Stimulated activated naive CD4-positive, alpha-beta T cell treated with Interleukin-2 at 50 U/mL for 16 hours (primary cell): ENCODE measurements around the gene TMC7.
"Not testable (repeated sequence)": the region's sequence is repeated elsewhere in the genome, so short reads cannot be mapped to it uniquely, and the experiment has no call there.

Source experiments
- DNase-seq: peaks from one replicate; lab custom pipeline; 2025; lab: John Stamatoyannopoulos, UW

Gene TMC7

DNA sequence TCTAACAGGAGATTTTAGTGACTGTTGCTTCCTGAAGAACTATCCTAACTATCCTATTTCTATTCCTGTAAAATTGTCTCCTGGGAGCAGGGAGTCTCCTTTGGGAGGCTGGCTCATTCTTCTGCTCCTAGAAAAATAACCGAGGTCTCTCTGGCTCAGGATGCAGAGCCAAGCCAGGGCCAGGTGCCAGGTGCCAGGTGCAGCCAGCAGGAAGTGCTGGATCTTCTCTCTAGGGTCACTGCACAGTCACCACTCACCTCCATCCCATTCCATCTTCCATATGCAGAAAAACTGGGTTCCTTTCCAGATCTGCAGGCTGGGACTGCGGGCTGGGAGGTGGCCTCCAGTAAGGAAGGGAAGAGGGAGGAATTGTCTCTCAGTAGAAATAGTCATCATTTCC lies 3.8 kb upstream of the TMC7 start:
- no peak for DNase-seq

GRCh38 chr16:18984435-18985005 lies 786 bp downstream of the TMC7 start:
- no peak for DNase-seq

DNA sequence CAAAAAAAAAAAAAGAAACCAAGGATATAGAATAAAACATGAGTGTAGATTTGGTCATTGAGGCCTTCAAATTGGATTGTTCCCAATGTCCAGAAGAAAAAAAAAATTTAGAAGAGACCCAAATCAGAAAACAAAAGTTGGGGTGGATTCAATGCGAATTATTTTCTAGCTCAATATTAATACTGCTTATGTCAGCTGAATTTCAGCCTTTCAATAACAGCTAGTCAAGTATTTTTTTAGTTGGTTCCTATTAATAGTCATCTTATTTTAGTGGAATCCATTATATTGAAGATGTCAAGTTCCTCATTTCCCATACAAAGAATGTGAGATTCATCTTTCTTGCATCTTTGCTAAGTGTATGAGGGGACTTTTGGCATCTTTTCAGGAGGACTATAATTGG lies 1.5 kb downstream of the TMC7 start:
- DNase-seq, result not testable (repeated sequence)

DNA sequence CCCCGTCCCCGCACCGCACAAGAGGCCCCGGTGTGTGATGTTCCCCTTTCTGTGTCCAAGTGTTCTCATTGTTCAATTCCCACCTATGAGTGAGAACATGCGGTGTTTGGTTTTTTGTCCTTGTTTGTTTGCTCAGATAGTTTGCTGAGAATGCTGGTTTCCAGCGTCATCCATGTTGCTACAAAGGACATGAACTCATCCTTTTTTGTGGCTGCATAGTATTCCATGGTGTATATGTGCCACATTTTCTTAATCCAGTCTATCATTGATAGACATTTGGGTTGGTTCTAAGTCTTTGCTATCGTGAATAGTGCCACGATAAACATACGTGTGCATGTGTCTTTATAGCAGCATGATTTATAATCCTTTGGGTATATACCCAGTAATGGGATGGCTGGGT lies 8.0 kb downstream of the TMC7 start:
- DNase-seq, result not testable (repeated sequence)

- DNase-seq, result not testable (repeated sequence)
Measured at GRCh38 chr16:18993531-18993930, 9.8 kb downstream of the TMC7 start.

- DNase-seq, result not testable (repeated sequence)
Measured at GRCh38 chr16:18994181-18994580, 10.4 kb downstream of the TMC7 start.

DNA sequence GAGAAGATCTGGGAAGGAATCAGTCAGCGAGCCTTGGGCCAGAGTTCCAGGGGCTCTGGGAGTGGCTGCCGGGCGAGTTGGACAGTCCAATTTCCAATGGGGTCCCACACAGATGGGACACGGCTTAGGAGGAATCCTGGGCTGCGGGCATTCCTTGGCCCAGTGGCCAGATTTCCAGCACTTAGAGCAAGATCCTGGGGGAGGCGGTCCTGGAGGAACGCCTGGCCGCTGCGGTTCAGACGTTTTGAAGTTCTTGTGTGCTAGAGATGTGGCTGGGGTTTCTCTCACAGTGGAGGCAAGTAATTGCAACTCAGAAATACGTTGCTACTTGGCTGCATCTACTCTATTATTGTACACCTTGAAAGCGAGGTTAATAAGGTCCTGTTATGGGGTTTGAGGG lies 11.7 kb downstream of the TMC7 start:
- not testable (repeated sequence) for DNase-seq

- DNase-seq, result not testable (repeated sequence)
Measured at GRCh38 chr16:18996536-18996935, 12.8 kb downstream of the TMC7 start.

DNA sequence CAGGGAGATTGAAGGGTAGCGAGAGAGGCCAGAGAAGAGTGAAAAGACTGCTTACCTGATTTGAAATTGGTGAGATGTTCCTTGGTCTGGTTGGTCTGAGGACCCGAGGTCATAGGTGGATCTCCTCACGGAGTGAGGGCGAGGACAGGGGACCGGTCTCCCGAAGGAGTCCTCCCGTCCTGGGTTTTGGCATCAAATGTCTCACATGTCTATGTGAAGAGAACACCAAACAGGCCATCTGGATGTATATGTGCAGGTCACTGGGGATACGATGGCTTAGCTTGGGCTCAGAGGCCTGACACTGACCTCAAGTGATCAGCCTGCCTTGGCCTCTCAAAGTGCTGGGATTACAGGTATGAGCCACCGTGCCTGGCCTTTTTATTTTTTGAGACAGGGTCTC lies 13.3 kb downstream of the TMC7 start:
- DNase-seq, result not testable (repeated sequence)

DNA sequence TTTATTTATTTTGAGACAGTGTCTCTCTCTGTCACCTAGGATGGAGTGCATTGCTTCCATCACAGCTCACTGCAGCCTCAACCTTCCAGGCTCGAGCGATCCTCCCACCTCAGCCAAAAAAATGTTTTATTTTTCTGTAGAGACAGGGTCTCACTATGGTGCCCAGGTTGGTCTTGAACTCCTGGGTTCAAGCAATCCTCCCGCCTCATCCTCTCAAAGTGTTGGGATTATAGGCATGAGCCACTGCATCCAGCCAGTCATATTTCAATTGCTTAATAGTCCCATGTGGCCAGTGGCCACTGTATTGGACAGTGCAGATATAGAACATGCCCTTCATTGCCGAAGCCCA lies 15.3 kb downstream of the TMC7 start:
- DNase-seq, result no peak

GRCh38 chr16:19001788-19002187 lies 18.1 kb downstream of the TMC7 start:
- no peak for DNase-seq

DNA sequence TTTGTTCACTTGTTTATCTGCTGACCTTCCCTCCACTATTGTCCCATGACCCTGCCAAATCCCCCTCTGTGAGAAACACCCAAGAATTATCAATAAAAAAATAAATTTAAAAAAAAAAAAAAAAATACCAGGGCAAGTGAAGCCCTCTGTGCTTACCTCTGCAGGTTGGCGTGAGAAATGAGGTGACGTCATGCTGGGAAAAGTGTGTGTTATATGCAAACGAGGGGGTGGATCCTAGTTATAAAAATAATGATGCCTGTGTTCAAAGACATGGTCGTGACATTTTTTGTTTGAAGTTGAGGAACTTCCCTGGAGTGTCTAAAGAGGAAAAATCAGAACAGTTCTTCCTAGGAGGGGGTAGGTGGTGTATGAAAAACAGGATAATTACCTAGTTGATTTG lies 20.2 kb downstream of the TMC7 start:
- no peak for DNase-seq

- DNase-seq, result no peak
Measured at GRCh38 chr16:19005561-19006445, 22.1 kb downstream of the TMC7 start.

GRCh38 chr16:19006446-19007315 lies 22.9 kb downstream of the TMC7 start:
- DNase-seq, result no peak

- no peak for DNase-seq
Measured at GRCh38 chr16:19008245-19009169, 24.8 kb downstream of the TMC7 start.

DNA sequence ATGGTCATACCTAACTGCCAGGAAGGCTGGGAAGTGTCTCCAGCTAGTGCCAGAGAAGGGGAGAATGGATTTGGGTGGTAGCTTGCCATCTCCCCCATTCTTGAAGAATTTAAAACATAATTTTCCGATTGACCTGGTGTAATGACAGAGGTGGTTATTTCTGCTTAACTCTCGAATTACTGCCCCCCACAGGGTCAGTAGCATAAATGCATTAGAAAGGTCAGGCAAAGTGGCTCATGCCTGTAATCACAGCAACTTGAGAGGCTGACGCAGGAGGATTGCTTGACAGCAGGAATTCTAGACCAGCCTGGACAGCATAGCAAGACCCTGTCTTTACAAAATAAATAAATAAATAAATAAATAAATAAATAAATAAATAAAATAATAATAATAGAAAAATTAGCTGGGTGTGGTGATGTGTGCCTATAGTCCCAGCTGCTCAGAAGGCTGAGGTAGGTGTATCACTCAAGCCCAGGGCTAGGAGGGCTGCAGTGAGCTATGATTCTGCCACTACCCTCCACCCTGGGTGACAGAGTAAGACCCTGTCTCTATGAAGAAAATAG lies 27.5 kb downstream of the TMC7 start:
- DNase-seq, result no peak

GRCh38 chr16:19014461-19014860 lies 30.7 kb downstream of the TMC7 start:
- DNase-seq, result no peak

- no peak for DNase-seq
Measured at GRCh38 chr16:19017179-19017578, 33.4 kb downstream of the TMC7 start.

DNA sequence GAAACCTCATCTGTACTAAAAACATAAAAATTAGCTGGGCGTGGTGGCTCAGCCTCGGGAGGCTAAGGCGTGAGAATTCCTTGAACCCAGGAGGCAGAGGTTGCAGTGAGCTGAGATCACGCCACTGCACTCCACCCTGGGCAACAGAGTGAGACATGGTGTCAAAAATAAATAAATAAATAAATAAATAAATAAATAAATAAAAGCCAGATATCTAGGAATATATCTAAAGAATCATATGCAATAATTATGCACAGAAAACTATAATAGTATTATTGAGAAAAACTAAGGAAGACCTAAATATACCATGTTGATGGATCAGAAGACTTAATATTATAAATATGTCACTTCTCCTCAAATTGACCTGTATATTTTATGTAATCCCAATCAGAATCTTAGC lies 37.0 kb downstream of the TMC7 start:
- DNase-seq, result no peak

- no peak for DNase-seq
Measured at GRCh38 chr16:19021747-19022146, 38.0 kb downstream of the TMC7 start.

DNA sequence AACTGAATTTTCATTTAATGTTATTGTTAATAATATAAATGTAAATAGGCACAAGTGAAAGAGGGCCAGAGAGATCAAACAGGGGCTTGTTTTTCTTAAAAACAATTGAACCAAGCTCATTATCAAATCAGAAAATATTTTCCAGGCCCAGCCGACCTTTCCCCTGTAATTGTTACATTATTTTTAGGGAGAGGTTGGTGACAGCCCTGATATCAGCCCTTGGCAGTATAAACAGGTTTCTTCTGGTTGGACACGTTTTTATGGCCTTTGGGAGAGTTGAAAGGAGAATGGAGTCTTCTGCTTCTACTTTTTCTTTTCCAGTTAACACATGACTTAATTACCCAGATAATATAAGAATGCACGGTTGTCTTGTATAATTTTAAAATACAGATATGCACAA lies 43.7 kb downstream of the TMC7 start:
- DNase-seq, result no peak
